OCI-M2 (cell line): ENCODE results near the gene CALCB.
"Not testable (repeated sequence)": the region's sequence is repeated elsewhere in the genome, so short reads cannot be mapped to it uniquely, and the experiment has no call there.

Source experiments
- DNase-seq: peaks from one replicate; lab custom pipeline; 2025; ENCODE audit not compliant: unreplicated experiment; lab: John Stamatoyannopoulos, UW

CALCB gene, protein sequence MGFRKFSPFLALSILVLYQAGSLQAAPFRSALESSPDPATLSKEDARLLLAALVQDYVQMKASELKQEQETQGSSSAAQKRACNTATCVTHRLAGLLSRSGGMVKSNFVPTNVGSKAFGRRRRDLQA

DNA sequence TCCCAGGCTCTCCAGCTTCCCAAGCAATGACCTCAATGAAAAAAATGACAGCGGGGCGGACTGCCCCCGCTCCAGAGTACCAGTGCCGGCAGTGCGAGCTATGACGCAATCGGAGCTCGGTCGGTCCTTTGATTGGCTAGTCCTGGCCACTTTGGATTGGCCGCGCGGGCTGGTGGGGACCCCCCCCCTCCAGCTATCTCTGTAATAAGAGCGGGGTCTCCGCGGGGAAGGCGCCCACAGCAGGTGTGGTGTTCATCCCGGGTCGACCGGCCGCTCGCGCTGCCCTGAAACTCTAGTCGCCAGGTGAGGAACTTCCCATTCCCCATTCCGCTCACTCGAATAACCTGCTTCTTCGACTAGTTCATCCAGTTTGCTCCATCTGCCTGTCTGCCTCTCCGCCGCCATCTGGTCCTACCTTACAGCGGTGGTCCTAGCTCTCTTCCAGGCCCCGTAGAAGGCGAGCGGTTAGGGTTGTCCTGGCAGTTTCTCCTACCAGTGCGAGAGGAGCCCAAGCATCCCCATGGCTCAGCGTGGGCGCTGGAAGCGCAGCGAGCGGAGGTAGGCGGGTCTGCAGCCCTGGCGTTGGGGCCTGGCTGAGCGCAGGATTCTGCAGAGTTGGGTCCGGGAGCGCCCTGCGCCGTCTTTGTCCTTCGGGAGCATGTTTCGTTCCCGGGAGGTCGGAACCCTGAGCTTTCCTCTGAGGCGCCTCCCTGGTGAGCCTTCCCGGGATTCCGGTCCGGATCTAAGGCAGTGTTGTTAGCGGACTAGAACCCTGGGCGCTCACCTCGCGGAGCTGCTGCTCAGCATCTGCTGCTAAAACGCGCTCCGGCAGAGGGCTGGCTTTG is at the start of gene CALCB:
Gene CALCB (plus strand): TSS at position 233 of the 845 bp plus-strand sequence. CDS start 1,126 bp downstream, outside the sequence.
- no peak for DNase-seq

DNA sequence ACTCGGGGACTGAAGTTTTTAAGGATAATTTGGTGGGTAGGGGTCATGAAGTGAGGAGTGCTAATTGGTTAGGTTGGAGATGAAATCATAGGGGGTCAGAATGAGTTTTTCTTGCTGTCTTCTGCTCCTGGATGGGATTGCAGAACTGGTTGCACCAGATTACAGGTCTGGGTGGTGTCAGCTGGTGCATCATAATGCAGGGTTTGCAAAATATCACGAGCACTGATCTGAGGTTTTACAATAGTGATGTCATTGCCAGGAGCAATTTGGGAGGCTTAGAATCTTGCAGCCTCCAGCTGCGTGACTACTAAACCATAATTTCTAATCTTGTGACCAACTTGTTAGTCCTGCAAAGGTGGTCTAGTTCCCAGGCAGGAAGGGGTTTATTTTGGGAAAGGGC is 46.4 kb upstream of the CALCB start:
- DNase-seq = no peak

DNA sequence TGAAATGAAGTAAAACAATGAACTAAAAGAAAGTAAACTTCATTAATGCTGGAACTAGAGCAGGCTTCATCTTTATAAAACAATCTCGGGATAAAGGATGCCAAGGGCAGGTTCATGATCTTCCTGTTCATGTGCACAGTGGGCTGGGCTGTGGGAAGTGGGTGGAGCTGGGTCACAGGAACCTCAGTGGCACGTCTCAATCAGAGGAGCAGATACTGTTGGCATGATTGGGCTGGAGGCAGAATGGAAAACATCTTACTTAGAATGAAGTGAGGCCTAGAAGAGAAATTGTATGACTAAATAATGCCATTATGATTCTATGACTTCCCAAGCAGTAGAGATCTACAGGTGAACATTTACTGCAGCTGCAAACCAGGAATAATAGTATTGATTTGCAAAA is 45.4 kb upstream of the CALCB start:
- no peak for DNase-seq

DNA sequence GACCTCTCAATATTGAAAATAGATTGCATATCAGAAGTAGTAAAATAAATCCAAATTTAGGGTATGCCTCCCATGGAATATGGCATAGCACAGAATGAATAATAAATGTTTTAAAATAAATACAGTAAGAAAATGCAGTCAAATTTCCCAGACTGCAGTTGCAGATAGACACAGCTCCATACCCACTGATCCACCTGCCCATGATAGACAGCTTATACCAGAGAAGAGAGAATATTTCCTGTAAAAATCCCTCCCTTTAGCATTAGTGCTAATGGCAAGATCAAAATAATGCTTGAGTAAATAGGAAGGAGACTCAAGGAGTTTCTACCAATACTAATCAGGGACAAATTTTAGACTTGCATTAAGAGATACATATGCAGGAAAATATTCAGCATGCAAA is 45.0 kb upstream of the CALCB start:
- DNase-seq = no peak

DNA sequence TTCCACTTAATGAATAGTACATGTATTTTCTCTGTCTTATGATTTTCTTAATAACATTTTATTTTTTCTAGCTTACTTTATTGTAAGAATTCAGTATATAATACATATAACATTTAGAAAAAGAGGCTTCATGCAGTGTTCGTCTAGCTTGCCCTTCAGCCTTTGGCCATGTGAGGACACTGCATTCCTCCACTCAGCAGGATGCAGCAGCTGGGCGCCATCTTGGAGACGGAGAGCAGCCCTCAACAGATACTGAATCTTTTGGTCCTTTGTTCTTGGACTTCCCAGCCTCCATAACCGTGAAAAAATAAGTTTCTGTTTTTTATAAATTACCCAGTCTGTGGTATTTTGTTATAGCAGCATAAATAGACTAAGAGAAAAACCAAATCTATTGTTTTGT is 41.4 kb upstream of the CALCB start:
- DNase-seq = not testable (repeated sequence)

DNA sequence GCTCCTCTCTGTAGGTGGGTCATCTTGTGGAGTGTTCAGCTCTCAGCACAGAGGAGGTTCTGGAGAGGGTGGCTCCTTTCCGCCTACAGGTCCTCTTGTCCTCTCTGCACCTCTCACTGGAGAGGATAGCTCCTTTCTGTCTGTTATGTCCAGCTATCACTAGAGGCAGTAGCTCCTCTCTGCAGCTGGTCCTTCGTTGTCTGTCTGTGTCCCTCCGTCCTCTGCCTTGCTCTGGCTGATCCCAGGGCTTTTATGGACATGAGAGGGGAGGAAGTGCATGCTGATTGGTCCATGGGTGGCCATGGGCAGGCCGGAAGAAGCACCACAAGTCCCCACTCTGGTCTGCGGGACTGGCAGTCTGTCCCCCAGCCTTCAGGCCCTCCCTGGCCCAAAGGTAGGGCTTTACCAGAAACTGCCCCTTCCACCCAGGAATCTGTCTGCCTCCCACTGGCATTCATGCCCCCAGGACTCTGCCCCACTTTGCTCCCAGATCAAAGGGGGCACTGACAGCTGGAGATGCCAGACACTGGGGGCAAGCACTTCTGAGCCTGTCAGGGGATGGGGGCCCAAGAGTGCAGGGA is 38.6 kb upstream of the CALCB start:
- no peak for DNase-seq

DNA sequence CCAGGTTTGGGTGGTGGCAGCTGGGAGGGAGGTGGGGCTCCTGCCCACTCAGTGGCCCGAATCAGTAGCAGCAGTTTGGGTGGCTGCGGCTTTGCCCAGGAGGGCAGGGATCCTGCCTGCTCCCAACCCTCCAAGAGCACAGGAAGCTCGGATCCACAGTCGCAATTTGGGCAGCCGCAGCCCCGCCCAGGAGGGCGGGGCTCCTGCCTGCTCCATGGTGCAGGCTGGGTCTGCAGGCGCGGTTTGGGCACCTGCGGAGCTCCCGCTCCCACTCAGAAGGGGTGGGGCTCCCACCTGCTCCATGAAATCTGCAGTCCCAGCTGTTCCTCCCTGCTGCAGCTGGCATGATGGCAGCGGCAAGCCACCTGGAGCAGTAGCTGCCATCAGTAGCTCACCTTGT is 38.1 kb upstream of the CALCB start:
- DNase-seq = no peak

DNA sequence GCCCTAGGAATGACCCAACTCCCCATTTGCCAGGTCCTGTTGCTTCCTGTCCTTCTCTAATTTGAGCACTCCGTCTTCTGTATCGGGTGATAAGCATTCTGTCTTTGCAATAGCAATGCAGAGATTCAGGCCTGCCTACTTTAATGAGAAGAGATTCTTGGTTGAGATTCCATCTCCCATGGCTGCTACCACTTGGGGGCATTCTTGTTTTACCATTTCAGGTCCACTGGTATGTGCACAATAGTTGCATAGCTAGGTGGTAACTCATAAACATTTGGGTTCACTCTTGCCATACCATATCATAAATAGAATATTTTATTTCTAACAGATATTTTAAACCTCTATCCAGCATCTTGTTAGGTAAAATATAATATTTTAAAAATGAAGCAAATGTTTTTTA is 34.4 kb upstream of the CALCB start:
- no peak for DNase-seq

DNA sequence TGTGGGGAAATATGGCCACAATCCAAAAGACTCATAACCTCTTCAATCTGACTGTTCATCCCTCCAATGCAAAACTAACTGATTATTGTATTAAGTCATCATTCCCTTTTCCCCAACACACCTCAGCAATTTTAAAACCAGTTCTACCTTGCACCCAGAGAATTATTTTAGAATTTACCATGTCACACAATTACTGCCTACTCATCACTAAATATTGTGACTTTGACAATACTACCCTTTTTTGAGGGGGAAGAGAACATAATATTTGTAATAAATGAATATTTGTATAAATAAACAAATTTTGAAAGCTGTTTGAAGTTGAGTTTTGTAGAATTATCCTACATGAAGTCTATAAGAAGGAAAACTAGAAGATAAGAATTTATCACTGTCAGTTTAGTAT is 28.2 kb upstream of the CALCB start:
- DNase-seq = no peak

DNA sequence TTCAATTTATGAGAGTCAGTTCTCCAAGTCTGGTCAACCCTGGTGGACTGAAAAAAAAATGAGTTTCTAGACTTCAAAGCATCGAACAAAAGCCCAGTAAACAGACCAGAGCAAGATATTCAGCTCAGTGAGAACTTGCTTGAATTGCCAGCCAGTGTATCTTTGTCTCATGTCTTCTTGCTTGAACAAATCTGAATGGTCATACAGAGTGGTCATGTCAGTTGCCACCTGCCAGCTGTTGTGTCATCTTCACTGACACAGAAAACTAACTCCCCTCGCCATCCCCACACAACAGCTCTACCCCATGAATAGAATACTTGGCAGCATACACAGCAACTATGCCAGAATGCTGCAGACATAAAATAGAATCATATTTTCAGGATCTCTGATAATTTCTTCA is 27.5 kb upstream of the CALCB start:
- no peak for DNase-seq

DNA sequence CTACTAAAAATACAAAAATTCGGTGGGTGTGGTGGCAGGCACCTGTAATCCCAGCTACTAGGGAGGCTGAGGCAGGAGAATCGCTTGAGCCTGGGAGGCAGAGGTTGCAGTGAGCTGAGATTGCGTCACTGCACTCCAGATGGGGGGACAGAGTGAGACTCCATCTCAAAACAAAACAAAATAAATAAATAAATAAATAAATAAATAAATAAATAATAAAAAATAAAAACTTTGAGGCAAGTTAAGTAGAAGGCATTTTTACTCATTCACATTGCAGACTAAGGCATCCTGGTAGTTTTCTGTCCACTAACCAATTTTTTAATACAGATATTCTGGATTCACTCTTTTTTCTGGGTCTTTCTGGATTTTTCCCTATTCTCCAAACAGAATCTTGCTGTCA is 26.7 kb upstream of the CALCB start:
- DNase-seq = not testable (repeated sequence)

DNA sequence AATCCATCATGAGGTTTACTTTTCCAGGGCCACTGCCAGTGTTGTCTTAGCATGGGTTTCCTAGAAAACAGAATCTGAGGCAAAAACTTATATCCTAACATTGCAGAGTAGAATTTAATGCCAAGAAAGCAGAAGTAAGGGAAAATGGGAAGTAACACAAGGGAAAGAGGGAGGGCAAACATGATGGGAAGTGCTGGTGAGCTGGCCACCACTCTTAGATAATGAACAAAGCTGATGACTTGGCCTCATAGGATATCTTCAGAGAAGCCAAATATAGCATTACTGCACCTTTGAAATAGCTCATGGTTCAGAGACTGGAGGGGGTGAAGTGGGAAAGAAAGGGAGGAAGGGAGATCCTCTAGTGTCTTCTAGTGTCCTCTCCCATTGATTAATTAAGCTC is 24.8 kb upstream of the CALCB start:
- DNase-seq = no peak

DNA sequence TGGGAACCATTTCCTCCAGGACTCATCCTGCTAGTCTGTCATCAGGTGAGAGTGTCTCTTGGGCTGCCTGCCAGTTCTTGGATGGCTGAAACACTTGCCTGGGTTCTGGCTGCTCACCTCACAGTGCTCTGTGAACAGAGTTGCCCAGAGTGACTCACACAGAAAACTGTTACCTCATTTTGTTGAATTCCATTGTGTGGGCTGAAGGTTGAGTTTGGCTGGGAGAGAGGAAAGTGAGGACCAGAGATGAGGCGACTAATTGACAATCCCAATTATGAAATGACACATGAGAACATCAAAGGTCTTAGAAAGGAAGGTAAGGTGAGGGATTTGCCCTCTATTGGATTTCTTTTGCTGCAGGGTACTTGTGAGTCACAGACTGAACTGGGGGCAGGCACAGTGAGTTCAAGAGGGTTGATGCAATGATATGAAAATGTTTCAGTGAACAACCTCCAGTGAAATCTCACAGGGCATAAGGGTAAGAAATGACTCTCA is 20.2 kb upstream of the CALCB start:
- no peak for DNase-seq

DNA sequence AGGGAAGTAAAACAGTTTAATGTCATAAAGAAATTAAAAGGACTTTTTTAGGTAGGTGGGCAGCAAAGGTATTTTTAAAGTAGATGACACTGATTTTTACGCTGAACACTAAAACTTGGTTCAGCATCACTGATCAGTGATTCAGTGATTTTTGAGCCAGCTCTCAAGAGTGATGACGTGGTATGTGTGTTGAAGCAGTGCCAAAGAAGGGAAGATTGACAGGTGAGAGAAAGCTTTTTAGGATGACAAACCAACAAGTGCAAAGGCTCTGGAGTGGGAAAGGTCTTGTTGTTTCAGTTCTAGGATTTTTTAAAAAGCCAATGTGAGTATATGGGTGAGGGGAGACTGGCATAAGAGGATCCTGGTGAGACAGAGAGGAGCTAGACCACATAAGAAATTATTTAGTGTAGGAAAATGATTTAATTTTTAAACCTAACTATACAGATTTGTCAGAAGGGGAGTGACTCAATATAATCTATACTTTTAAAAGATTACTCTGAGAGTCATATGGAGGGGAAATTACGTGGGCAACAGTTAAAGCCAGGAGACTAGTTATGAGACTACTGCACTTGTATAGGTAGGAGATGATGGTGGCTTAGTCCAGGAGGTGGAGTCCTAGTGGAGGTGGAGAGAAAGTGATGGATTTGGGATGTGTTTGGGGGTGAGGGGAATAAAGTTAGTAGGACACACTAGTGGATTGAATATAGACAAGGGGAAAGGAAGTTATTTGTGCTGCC is 17.6 kb upstream of the CALCB start:
- DNase-seq = no peak

DNA sequence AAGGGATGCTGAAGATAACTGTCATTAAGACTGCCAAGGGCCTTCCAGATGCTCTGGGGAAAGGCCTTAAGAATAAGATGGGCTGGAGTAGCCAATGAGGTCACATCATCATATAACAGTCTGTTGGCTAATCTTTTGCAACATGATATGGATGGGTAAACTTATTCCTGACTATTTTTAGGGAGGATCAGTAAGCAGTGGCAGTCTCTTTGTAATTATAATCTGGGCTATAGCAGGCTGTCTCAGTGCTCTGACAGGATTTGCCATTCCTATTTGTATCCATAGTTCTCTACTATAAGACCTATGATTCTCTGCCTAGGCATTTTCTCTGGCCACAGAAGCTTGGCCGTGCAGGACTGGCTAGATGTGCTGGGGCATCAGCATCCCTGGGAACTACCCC is 16.1 kb upstream of the CALCB start:
- no peak for DNase-seq

DNA sequence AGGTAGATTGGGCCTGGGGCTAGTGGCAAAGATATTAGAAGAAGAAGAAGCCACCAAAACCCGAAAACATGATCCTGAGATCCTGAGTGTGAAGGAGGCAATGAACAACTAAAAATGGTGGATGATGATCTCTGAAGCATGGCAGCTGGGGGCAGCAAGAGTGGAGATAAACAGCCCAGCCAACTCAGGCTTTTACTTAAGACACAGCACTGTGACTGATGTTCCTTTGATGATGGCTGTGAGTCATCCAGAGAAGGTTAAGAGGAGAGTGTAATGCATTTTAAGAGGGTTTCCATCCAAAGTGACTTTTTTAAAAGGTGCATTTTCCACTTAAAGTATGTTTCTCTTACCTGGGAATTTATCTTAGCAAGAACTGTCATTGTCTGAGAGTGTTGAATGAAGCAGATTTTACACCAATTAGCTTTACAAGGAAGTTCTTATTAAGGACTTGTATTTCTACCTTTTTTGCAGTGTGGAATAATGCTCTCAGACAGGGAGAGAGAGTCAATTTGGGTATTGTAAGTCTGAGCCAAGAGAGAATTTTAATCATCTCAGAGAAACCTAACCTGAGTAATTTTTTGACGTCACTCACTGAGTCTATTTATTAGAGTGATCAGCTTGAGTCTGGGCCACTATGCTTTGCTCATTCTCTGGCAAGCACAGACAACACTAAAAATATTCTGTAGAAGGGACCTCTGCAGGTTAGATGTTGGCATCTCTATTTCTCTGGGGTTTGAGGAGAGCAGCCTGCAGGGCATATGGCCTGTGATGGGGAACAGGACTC is 14.1 kb upstream of the CALCB start:
- no peak for DNase-seq

DNA sequence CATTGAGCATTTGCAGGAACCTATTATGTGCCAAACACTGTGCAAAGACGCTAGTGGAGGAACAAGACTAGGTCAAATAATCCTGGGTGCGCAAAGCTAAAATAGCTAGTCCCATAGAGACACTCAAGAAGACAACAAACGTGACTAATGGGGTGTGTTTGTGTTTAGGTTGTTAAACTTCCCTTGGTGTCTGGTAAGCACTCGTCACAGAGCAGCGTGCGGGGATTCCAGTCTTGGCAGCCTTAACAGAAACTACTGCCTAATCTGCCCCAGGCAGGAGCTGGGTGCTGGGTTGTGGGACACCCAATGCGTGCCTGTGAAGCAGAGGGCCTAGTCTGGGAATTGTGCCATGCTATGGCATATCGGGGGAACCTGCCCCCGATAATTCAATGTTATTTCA is 10.8 kb upstream of the CALCB start:
- DNase-seq = no peak

DNA sequence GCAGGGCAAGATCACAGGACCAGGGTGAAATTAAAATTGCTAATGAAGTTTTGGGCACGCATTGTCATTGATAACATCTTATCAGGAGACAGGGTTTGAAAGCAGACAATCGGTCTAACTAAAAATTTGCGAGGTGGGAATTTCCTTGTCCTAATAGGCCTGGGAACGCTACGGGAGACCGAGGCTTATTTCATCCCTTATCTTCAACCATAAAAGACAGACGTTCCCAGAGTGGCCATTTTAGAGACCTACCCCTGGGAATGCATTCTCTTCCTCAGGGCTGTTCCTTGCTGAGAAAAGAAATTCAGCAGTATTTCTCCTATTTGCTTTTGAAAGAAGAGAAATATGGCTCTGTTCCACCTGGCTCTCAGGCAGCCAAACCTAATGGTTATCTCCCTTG is 3.6 kb upstream of the CALCB start:
- DNase-seq = not testable (repeated sequence)

DNA sequence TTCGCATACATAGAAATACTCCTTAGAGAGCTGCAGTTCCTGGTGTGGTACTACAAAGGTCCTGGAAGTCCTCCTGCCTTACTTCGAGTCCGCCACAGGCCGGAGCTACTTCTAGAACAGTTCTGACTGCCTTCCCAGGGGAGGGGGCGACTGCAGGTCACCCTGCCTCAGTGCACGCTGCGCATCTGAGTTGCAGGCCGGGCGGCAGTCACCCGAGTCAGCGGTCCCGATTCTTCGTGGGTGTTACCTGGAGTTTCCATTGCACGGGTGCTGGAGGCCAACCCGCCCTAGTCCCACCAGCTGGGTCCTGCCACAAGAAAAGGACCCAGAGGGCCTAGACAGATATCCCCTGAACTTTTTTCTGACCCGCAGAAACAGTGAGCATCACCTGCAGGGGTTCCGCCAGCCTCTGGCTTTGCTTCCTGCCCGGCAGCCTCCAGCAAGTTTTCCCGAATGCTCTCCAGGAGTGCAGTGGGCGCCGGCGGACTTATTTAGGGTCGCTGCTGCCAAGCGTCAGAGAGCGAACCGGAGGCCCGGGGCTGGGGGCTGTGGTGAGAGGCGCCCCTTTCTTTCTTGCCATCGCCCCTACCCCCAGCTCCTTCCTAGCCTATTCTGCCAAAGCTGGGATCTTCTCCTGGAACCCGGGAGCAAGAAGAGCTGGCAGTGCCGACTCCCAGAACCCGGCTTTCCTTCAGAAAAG is 1.7 kb upstream of the CALCB start:
- no peak for DNase-seq

DNA sequence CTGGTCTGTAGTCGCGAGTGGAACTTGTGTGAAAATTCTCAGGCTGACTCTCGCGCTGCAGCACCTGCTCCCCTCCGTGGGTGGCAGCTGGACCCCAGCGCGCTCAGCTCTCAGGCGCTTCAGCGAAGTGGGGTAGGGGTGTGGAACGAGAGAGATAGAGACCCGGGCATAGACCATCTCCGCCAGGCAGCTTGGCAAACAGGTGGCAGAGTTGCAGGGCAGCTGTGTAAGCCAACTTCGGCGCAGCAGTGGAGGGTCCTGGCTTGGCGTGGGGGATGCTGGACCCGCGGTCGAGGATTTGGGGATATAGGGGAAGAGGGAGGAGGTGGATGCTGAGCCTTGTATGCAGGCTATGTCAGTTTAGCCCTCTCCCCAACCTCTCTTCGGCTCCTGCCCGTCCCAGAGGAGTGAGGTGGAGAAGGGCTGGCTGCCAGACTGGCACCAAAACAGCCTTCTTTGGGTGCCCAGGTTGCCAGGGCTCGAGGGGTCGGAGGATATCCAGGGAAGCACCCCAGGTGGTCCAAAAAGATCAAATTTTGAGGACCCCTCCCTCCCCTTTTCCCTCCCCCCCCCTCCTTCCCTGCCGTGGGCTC is 746 bp upstream of the CALCB start:
- no peak for DNase-seq
